Prostate gland (tissue), 2 donors: ENCODE results near the gene SHC3.

ENCODE experiments used
- POLR2A ChIP-seq: fragments of 450-650 bp; IDR thresholded peaks from one replicate; pipeline ENCODE4 v1.6.1; 2016; ENCODE audit warnings: antibody characterized with exemption, mild to moderate bottlenecking
- POLR2AphosphoS5 ChIP-seq: sonication (generic); formaldehyde crosslinking; IDR thresholded peaks from one replicate; pipeline ENCODE4 v1.6.1; 2017; ENCODE audit warnings: antibody characterized with exemption
- TF ChIP-seq, protein P1 (sequence below), 4 experiments: fragments of 200-600 bp in 2 of 4; fragments of 450-650 bp in 2 of 4; sonication (generic) in 2 of 4; IDR thresholded peaks; 1 replicate in 3 of 4; 2 replicates in 1 of 4; pipeline ENCODE4 v1.5.1; 2016 to 2019; ENCODE audit warnings: antibody characterized with exemption in 4 of 4, mild to moderate bottlenecking in 2 of 4, moderate library complexity in 2 of 4

DNA sequence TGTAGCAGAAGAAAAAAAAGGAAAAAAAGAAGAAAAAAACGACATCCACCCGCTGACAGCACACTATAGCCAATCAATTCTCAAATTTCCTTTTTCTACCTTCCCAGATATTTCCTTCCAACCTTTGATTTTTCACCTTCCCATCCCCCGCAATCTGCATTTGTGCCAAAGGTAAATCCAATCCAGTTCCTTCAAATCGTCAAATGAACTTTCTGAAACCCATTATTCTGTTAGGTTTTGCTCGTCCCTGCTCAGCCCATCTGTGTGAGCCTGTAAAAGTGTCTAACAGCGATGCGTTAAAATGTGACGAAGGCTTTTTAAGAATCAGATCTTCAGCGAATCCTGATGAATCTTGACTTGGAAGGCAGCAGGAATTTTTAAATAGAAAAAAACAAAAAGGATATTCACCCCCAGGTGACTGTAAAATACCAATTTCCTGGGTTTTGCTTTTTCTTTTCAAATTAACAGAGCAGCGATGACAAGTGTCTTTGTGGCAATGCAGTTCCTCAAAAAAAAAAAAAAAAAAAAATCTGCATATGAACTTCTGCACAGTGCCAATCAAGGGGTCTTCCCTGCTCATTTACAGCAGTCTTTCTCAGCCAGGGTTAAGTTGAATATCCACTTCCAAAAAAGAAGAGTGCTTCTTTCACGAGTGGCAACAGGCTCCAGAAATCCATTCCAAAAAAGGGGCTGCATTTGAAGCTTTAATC, 367 bp upstream of the SHC3 start:
- TF ChIP-seq, protein P1, sequence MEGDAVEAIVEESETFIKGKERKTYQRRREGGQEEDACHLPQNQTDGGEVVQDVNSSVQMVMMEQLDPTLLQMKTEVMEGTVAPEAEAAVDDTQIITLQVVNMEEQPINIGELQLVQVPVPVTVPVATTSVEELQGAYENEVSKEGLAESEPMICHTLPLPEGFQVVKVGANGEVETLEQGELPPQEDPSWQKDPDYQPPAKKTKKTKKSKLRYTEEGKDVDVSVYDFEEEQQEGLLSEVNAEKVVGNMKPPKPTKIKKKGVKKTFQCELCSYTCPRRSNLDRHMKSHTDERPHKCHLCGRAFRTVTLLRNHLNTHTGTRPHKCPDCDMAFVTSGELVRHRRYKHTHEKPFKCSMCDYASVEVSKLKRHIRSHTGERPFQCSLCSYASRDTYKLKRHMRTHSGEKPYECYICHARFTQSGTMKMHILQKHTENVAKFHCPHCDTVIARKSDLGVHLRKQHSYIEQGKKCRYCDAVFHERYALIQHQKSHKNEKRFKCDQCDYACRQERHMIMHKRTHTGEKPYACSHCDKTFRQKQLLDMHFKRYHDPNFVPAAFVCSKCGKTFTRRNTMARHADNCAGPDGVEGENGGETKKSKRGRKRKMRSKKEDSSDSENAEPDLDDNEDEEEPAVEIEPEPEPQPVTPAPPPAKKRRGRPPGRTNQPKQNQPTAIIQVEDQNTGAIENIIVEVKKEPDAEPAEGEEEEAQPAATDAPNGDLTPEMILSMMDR (IDR thresholded peaks at IDR 0.05), result no peak
- TF ChIP-seq POLR2A, result no peak
- no peak for TF ChIP-seq POLR2AphosphoS5
